H1 (cell line): Measurements from ENCODE around the gene MARCHF2. TPM values are rescaled to one million over a fixed set of nuclear protein-coding genes. Genes with fewer than 3 reads are reported as not detected.

ENCODE experiments used
- CTCF ChIA-PET: fragments of 300-600 bp; sonication (Branson Sonifier 250); formaldehyde crosslinking; loops from one replicate; lab custom pipeline; 2021; ENCODE audit not compliant: partially characterized antibody; lab: Charles Lee
- POLR2A ChIA-PET: fragments of 300-600 bp; sonication (Branson Sonifier 250); formaldehyde crosslinking; loops from one replicate; lab custom pipeline; 2021; ENCODE audit warnings: inconsistent platforms; ENCODE audit not compliant: partially characterized antibody; lab: Charles Lee
- DNase-seq, 2 experiments: peaks; one replicate each; pipeline versions ENCODE4 v3.0.0 to v3.0.0-alpha.2; 2010 to 2022; ENCODE audit warnings: low spot score in 2 of 2, low read depth in 1 of 2, mixed read lengths in 1 of 2
- FAIRE-seq: peaks from 2 replicates; lab custom pipeline; 2011; peaks lifted over from hg19 to GRCh38; lab: Jason Lieb, UNC
- H2AFZ ChIP-seq: 2 replicates; pipeline ENCODE4 v1.8.1; 2012; ENCODE audit warnings: low read length, inconsistent platforms
- H2AK5ac ChIP-seq: 2 replicates; pipeline ENCODE4 v1.6.1; 2013; ENCODE audit warnings: low read depth, low read length
- H2BK120ac ChIP-seq: replicated peaks from 2 replicates; pipeline ENCODE3; 2013; ENCODE audit warnings: low read depth, low read length, inconsistent platforms
- H2BK12ac ChIP-seq: 2 replicates; pipeline ENCODE4 v1.6.1; 2013; ENCODE audit warnings: low read depth, low read length
- H2BK15ac ChIP-seq: 2 replicates; pipeline ENCODE4 v1.6.1; 2013; ENCODE audit warnings: low read length
- H2BK20ac ChIP-seq: 2 replicates; pipeline ENCODE4 v1.6.1; 2013; ENCODE audit warnings: low read length
- H2BK5ac ChIP-seq: 2 replicates; pipeline ENCODE4 v1.6.1; 2013; ENCODE audit warnings: low read depth, low read length
- H3K14ac ChIP-seq: 2 replicates; pipeline ENCODE4 v1.6.1; 2013; ENCODE audit warnings: inconsistent platforms; ENCODE audit not compliant: insufficient read length
- H3K18ac ChIP-seq: 2 replicates; pipeline ENCODE4 v1.6.1; 2013; ENCODE audit warnings: low read length; ENCODE audit errors: extremely low read depth
- H3K23ac ChIP-seq: 2 replicates; pipeline ENCODE4 v1.6.1; 2013; ENCODE audit warnings: inconsistent platforms; ENCODE audit not compliant: insufficient read length
- H3K23me2 ChIP-seq: 2 replicates; pipeline ENCODE4 v1.6.1; 2013; ENCODE audit warnings: low read depth, low read length
- H3K27ac ChIP-seq: 2 replicates; pipeline ENCODE4 v1.6.1; 2011; ENCODE audit warnings: low read depth, low read length, inconsistent platforms
- H3K27me3 ChIP-seq, 4 experiments: replicated peaks in 1 of 4; 1 replicate in 1 of 4; 2 replicates in 3 of 4; pipeline versions ENCODE4 v1.6.1 to v1.8.1; 2011 to 2013; ENCODE audit warnings: low read length in 3 of 4, mild to moderate bottlenecking in 3 of 4, inconsistent platforms in 2 of 4, mixed read lengths in 2 of 4, moderate library complexity in 1 of 4; ENCODE audit not compliant: control insufficient read depth in 3 of 4, insufficient read depth in 3 of 4; ENCODE audit errors: extremely low read depth in 1 of 4
- H3K36me3 ChIP-seq, 4 experiments: 2 replicates each; pipeline versions ENCODE4 v1.6.1 to v1.8.1; 2011 to 2013; ENCODE audit warnings: mild to moderate bottlenecking in 4 of 4, low read length in 3 of 4, moderate library complexity in 2 of 4, control low read depth in 1 of 4, inconsistent platforms in 1 of 4; ENCODE audit not compliant: insufficient read depth in 4 of 4, control insufficient read depth in 2 of 4
- H3K4ac ChIP-seq: replicated peaks from 2 replicates; pipeline ENCODE3; 2013; ENCODE audit warnings: low read length, low read depth, mixed read lengths, inconsistent platforms; ENCODE audit not compliant: insufficient read length
- H3K4me1 ChIP-seq, 4 experiments: replicated peaks in 1 of 4; 1 replicate in 1 of 4; 2 replicates in 3 of 4; pipeline versions ENCODE4 v1.6.1 to v1.8.1; 2011 to 2013; ENCODE audit warnings: low read length in 3 of 4, inconsistent platforms in 2 of 4, mixed read lengths in 1 of 4; ENCODE audit not compliant: insufficient read depth in 4 of 4, control insufficient read depth in 3 of 4
- H3K4me2 ChIP-seq, 2 experiments: 2 replicates each; pipeline versions ENCODE4 v1.6.1 to v1.8.1; 2011 to 2013; ENCODE audit warnings: low read depth in 2 of 2, low read length in 2 of 2, control low read depth in 1 of 2, inconsistent platforms in 1 of 2, mild to moderate bottlenecking in 1 of 2; ENCODE audit not compliant: insufficient read depth in 1 of 2
- H3K4me3 ChIP-seq, 4 experiments: fragments of 200-600, 300-600 bp in 1 of 4; sonication (generic), shearing (Covaris generic), sonication (Bioruptor Twin) in 1 of 4; 2 replicates each; pipeline versions ENCODE4 v1.5.1 to v1.8.1; 2011 to 2016; ENCODE audit warnings: low read length in 4 of 4, low read depth in 3 of 4, control low read depth in 2 of 4, inconsistent platforms in 2 of 4, mild to moderate bottlenecking in 2 of 4, mixed read lengths in 1 of 4, moderate library complexity in 1 of 4; ENCODE audit not compliant: insufficient read depth in 2 of 4; ENCODE audit errors: extremely low read depth in 1 of 4
- H3K56ac ChIP-seq: replicated peaks from 2 replicates; pipeline ENCODE3; 2013; ENCODE audit warnings: low read depth, mild to moderate bottlenecking, mixed read lengths, low read length, inconsistent platforms; ENCODE audit not compliant: insufficient read length
- H3K79me1 ChIP-seq: 2 replicates; pipeline ENCODE4 v1.6.1; 2013; ENCODE audit warnings: low read depth, low read length, control low read depth
- H3K79me2 ChIP-seq, 2 experiments: 2 replicates each; pipeline versions ENCODE4 v1.6.1 to v1.8.1; 2012 to 2013; ENCODE audit warnings: low read length in 2 of 2, mild to moderate bottlenecking in 2 of 2, inconsistent platforms in 1 of 2; ENCODE audit not compliant: insufficient read depth in 2 of 2, control insufficient read depth in 1 of 2
- H3K9ac ChIP-seq, 4 experiments: replicated peaks in 1 of 4; 1 replicate in 1 of 4; 2 replicates in 3 of 4; pipeline versions ENCODE4 v1.6.1 to v1.8.1; 2011 to 2013; ENCODE audit warnings: low read depth in 3 of 4, low read length in 3 of 4, control low read depth in 2 of 4, mild to moderate bottlenecking in 2 of 4, moderate library complexity in 2 of 4, inconsistent platforms in 1 of 4; ENCODE audit errors: extremely low read depth in 1 of 4
- H3K9me3 ChIP-seq, 2 experiments: 2 replicates each; pipeline versions ENCODE4 v1.6.1 to v1.8.1; 2012 to 2013; ENCODE audit warnings: mild to moderate bottlenecking in 2 of 2, moderate library complexity in 2 of 2, control low read depth in 1 of 2, inconsistent platforms in 1 of 2, low read depth in 1 of 2, low read length in 1 of 2, mixed read lengths in 1 of 2; ENCODE audit not compliant: insufficient read depth in 2 of 2
- H4K20me1 ChIP-seq, 2 experiments: replicated peaks in 1 of 2; 2 replicates each; pipeline versions ENCODE3 to v1.8.1; 2011 to 2013; ENCODE audit warnings: inconsistent platforms in 2 of 2, low read length in 2 of 2, mild to moderate bottlenecking in 1 of 2; ENCODE audit not compliant: insufficient read depth in 2 of 2, control insufficient read depth in 1 of 2
- H4K5ac ChIP-seq: 2 replicates; pipeline ENCODE4 v1.6.1; 2013; ENCODE audit warnings: low read length, low read depth, mixed read lengths, inconsistent platforms; ENCODE audit not compliant: insufficient read length
- H4K8ac ChIP-seq: 2 replicates; pipeline ENCODE4 v1.8.0; 2013; ENCODE audit warnings: mild to moderate bottlenecking, moderate library complexity, low read length, inconsistent platforms; ENCODE audit not compliant: insufficient read depth; ENCODE audit errors: extremely low read depth
- H4K91ac ChIP-seq: replicated peaks from 2 replicates; pipeline ENCODE3; 2013; ENCODE audit warnings: low read length, mixed read lengths, inconsistent platforms; ENCODE audit not compliant: insufficient read length
- ASH2L ChIP-seq: fragments of 200-600, 300-600 bp; sonication (generic); IDR thresholded peaks from one replicate; pipeline ENCODE4 v1.7.1; 2017; ENCODE audit warnings: low read length
- BRCA1 ChIP-seq: IDR thresholded peaks from 2 replicates; pipeline ENCODE4 v1.6.1; 2012; ENCODE audit warnings: low read depth, low read length, improper control_type of control experiment
- MAFK ChIP-seq: IDR thresholded peaks from 2 replicates; pipeline ENCODE4 v1.6.1; 2012; ENCODE audit warnings: low read depth, mild to moderate bottlenecking, improper control_type of control experiment, low read length
- RFX5 ChIP-seq: IDR thresholded peaks from 2 replicates; pipeline ENCODE4 v1.6.1; 2011; ENCODE audit warnings: low read depth, low read length, improper control_type of control experiment, borderline replicate concordance
- WGBS, 2 experiments: shearing (Covaris generic) in 1 of 2; methylation state at CpG; one replicate each; pipeline versions ENCODE4 v1.1.6 to v1.1.7; 2013 to 2015; ENCODE audit warnings: low lambda C conversion rate in 2 of 2, mixed read lengths in 2 of 2, inconsistent platforms in 1 of 2, low coverage in 1 of 2, missing lambda C conversion rate in 1 of 2; ENCODE audit not compliant: insufficient replicate concordance in 2 of 2, insufficient coverage in 1 of 2, insufficient read length in 1 of 2; ENCODE audit errors: extremely low coverage in 1 of 2, missing lambda C conversion rate in 1 of 2; 5-methylcytosine and 5-hydroxymethylcytosine counted together
- polyA plus RNA-seq, 7 experiments: library from polyadenylated mRNA; depleted of rRNA in 3 of 7; stranded (reverse) in 5 of 7; unstranded in 2 of 7; fragments of >200 nt in 5 of 7; fragments of 200-250 nt in 2 of 7; gene quantifications; 1 replicate in 5 of 7; 2 replicates in 1 of 7; 4 replicates in 1 of 7; pipeline versions ENCODE4 v1.2.1 to v1.2.3, GENCODE V29; 2011 to 2013; ENCODE audit warnings: missing spikeins in 2 of 7, mixed read lengths in 2 of 7
- total RNA-seq: library from RNA; stranded (reverse); fragmentation: NEBNext Ultra II Directional; extraction: Animal tissue kit (Norgen Biotek cat#: 25700); gene quantifications from 2 replicates; pipeline ENCODE4 v1.2.1, GENCODE V29; 2021

The MARCHF2 gene
- total and polyA plus RNA-seq, 2 of the 8 experiments (the other 6 are each of a cell fraction or from before 2014, with no cell fraction given), result 18.5 to 46.2 TPM

DNA sequence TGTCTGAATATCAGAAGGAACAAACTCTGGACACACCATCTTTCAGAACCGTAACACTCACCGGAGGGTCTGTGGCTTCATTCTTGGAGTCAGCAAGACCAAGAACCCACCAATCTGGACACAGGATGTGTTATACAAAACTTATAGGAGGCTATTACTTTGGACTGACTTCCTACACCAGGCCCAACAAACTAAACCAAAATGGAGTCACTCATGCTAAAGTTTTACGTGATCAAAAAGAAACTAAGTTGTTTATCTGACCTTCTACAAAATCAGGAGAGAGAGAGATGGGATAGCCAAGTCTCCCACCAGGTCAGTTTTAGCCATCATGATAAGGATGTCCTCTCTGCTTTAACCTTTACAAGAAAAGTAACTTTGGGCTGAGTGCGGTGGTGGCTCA is 26.1 kb upstream of the MARCHF2 start:
- DNase-seq (no peak), FAIRE-seq (no peak)
- Histone ChIP-seq H2AK5ac (no peak overlapping the region), H3K56ac (no peak overlapping the region), H3K4ac (no peak overlapping the region), H3K4me3 (no peak overlapping the region), H3K27me3 (no peaks in the 10 kb centered on the region), H2BK15ac (no peak overlapping the region), H2BK5ac (no peak overlapping the region), H3K4me2 (no peak overlapping the region), H3K23ac (no peak overlapping the region), H2AFZ (no peak overlapping the region), H4K5ac (no peak overlapping the region), H4K8ac (no peak overlapping the region), H3K79me2 (peaks cover 7 to 12% of the 10 kb centered on the region in 2 experiments), H2BK12ac (no peak overlapping the region), H4K20me1 (peaks cover 4 to 6% of the 10 kb centered on the region in 2 experiments), H3K9me3 (peaks cover 0 to 5% of the 10 kb centered on the region in 2 experiments; a peak in 1 of 4 replicates), H4K91ac (no peak overlapping the region), H3K14ac (no peak overlapping the region), H3K4me1 (peaks cover 0 to 10% (median 4%) of the 10 kb centered on the region in 4 experiments; a peak in 6 of 7 replicates), H2BK20ac (no peak overlapping the region), H3K36me3 (no peaks in the 10 kb centered on the region), H3K9ac (no peak overlapping the region), H3K18ac (no peak overlapping the region), H3K27ac (no peak overlapping the region), H3K79me1 (peaks cover 9% of the 10 kb centered on the region), H3K23me2 (no peaks in the 10 kb centered on the region), H2BK120ac (no peak overlapping the region)
- WGBS, 2 experiments, result 66% methylated on average over 4 of the region's 4 CpGs; no CpG with 5 or more reads in 1 of the 2 experiments
- ChIA-PET CTCF (interaction anchor here (0.8 to 1.5 kb wide), 8 partner anchors 19 to 209 kb away, joined by 3 to 7 read pairs (median 5); partner anchors contain the start of gene MARCHF2), POLR2A (interaction anchor here (0.6 to 1.8 kb wide), 3 partner anchors 12 to 34 kb away, joined by 3 to 4 read pairs (median 3); no protein-coding TSS in a partner anchor)
- TF ChIP-seq MAFK (no peak), BRCA1 (no peak), ASH2L (no peak), RFX5 (no peak)
